ENCODE measurements around the gene ERP27.

The ERP27 gene
- 0.42 to 3.1 (median 1.8) reads per million in 17 experiments for total RNA-seq

DNA sequence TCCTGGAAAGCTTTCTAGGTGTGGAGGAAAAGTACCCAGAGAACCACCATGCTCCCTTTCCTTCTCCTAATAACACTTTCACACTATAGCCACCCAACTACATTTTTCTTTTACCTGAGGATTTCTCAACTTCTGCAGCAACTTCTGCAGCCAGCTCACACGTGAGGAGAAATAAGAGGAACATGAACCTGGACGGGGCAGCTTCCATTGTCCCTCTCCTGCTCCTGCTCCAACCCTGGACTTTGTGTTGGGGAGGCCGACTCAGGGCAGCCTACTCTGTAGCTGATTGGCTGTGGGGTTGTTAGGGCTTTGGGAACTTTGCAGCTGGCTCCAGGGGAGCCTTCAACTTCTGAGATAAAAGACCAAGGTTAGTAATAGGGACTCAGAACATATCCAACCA is at the start of gene ERP27:
Gene ERP27 (minus strand): TSS at position 237 of the 400 bp plus-strand sequence. CDS start 29 bp downstream, at position 208.
- no peak for DNase-seq

DNA sequence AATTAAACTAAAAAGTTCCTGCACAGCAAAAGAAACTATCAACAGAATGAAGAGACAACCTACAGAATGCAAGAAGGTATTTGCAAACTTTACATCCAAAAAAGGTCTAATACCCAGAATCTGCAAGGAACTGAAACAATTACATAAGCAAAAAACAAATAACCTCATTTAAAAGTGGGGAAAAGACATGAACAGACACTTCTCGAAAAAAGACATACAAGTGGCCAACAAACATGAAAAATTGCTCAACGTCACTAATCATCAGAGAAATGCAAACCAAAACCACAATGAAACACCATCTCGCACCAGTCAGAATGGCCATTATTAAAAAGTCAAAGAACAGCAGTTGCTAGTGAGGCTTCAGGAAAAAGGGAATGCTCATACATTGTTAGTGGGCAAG is 49.7 kb upstream of the ERP27 start:
- DNase-seq, result peak; percentile 30 to 73 (median 55)

DNA sequence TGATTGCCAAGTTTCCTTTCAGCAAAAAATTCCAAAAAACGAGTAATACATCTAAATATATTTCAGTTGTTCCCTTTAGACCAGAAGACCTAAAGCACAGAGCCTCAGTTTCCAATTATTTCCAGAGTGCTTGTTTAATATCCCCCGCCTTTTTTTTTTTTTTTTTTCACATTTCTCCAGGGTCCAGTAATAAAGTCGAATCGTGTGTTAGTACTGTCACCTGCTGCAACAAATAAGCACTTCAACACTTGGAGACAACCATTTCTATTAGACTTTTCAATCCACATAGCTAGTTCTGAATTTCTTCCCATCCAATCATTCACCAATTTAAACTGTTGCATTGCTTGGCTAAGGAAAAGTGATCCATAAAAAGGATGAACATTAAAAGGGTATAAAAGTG is 48.1 kb upstream of the ERP27 start:
- DNase-seq, result no peak

DNA sequence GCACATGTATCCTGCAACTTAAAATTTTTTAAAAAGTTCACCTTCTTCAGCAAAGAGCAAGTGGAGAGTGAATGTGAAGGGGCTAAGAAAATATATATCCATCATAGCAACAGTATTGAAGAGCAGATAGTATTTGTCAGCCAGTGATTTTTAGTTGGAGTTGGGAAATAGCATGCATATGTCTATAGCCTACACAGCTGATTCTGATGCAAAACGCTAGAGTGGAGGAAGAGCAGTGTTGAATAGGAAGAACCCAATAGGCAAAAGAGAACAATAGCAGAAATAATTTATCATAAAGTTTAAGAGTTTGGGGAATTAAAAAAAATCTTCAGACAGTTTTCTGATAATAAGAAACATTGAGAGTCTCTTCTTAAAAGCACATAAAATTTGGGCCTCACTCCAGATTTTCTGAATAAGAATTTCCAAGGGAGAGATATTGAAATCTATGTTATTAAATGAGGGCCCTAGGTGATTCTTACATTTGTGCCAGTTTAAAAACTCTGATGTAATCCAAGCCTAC is 46.5 kb upstream of the ERP27 start:
- DNase-seq, result peak in 3 of 4 experiments; percentile 31 to 64 (median 57)

DNA sequence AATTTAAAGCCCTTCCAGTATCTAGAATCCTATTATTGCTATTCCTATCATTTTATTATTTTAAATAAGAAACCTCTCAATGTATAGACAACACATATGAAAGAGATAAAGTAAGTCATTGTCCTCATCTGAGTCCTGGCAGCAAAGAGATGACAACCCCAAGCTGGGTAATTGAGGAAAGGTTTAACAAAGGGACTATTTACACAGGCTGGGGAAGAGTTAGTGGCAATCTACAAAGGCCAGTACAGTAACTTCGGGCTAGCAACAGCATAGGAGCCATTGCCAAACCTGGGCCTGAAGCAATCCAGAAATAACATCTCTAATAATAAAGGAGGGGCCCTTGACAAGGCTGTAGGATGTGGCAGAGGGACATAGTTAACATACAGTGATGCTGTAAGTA is 45.7 kb upstream of the ERP27 start:
- DNase-seq, result no peak

DNA sequence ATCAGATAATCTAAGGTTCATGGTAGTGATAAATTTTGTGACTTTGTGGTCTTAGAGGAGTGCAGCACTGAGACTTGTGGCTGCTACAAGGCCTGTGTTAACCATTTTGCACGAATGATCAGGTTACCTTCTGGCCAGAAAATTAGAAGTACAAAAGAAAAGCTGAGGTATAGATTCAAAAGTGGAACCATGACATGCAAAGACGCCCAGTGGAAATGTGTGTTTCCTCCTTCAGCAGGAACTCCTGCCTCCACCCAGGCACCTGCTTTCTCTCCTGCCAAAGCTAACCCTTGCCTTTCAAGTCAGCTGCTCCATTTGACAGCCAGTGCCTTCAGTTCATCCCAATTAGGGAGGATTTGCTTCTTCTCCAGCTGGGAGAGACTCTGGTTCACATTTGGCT is 44.7 kb upstream of the ERP27 start:
- DNase-seq, result peak in 3 of 4 experiments; percentile 36 to 60 (median 52)

DNA sequence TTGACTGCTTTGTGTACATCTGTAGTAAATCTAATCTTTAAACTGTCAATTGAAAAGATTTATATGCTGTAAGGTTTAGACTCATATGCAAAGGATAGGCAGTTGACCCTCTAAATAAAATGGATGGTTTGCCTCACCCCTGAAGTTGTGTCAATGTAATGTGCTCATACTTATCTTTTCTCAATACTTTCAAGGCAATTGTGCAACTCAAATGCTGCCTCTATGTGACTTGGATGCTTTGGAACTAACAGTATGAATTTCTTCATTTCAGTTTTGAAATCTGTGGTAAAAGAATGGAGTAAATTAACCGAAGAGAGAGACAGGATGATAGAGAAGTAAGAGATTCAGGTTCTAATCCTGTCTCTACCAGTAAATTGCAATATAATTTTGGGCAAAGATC is 44.2 kb upstream of the ERP27 start:
- peak; percentile 57 to 88 (median 72) for DNase-seq

DNA sequence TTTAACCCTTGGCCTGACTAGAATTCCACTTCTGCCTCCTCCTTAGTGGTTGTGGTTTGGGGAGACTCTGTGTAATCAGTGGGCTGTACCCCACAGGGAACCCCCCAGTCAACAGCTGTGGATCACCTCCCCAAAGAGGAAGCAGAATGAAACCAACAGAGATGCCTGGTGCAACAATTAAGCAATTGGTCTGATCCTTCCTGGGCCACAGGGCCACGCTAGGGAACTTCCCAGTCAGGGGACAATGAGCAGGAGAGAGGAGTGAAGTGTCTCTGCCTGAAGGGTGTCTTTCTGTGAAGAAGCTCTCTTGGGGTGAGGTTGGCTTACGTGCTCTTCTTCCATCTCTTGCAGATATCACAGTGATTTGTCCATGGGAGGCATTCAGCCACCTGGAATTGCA is 42.7 kb upstream of the ERP27 start:
- DNase-seq, result peak; percentile 88 to 95 (median 92)

DNA sequence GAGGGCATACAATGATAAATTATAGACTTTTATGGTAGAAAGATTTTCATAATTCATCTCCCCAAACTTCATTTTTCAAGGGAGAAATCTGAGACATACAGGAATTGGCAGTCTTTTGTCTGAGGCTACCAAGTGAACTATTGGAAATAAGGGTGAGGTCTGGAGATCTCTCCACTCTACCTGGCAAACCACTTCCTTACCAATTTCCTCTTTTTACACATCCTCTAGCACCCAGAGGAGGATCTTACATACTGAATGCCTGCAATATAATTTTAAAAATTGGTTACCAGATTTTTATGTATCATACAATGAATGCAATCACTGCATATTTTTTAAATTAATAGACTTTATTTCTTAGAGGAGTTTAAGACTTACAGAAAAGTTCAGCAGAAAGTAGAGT is 41.1 kb upstream of the ERP27 start:
- DNase-seq, result no peak

DNA sequence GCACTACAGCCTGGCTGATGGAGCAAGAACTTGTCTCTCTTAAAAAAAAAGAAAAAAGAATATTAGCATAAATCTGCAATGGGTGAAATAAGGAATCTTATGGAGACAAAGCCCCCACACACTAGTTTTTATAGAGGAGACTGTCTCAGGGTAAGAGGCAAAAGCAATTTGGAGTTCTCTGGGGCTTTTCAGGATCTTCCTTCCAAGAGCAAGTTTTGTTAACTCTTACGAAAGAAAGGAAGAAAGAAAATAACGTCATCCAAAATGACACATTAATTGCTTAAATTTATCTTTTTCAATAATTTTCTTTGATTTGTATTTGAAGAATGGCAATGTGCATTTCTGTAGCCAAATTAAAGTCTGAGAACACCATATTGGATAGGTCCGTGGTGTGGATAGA is 38.3 kb upstream of the ERP27 start:
- peak in 1 of 4 experiments; percentile 58 for DNase-seq

DNA sequence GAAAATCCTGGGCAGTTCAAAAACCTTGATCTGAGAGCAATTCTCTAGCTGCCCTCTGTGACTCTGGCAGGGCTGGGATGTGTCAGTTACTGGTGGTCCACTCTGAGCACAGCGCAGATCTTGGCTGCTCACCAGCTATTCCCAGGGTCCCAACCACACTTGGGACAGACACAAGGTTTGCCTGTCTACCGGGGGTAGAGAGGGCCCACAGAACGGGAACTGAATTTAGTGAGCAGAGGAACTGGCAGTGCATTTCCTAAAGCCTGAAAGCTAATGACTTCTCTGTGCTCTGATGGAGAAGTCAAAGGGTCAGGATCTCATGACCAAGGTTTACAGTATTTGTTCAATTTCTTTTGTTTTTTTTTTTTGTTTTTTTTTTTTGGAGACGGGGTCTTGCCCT is 37.1 kb upstream of the ERP27 start:
- peak; percentile 65 to 83 (median 75) for DNase-seq

DNA sequence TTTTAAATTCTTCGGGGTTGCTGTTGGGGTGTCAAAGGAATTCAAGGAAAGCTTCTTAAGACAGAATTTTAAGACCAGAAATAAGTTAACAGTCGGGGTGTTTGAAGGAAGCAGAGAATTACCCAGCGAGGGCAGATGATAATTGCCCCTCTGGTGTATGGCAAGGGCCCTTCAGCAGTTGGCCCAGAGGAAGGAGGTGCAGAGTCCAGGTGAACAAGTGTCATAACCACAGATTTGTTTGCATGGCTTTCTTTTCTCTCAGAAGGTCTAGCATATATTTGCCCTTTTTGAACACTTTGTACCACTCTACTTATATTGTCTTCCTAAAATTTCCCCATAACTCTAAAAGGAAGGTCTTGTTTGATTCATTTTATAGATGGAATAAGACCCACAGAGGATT is 36.3 kb upstream of the ERP27 start:
- no peak for DNase-seq

DNA sequence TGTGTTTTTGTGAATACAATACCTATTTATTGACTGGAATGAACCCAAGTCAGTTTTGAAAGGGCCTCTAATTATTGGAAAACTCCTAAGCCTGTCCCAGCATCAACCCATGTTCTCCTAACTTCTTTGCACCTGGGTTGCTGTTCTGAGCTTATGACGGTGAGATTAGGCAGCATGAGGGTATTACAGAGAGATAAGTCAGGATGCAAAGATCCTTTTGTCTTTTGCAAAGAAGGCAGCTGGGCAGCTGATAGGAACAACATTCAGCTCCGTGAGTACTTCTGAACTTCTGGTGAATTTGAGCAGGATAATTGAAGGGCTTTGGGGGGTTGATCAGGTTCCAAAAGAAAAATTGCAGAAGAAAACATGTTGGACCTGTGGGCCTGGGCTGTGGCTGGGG is 34.5 kb upstream of the ERP27 start, which contains the start of gene PDE6H:
Gene PDE6H (plus strand): TSS at position 227 of the 400 bp plus-strand sequence. CDS start 4,971 bp downstream, outside the sequence.
- DNase-seq, result no peak

DNA sequence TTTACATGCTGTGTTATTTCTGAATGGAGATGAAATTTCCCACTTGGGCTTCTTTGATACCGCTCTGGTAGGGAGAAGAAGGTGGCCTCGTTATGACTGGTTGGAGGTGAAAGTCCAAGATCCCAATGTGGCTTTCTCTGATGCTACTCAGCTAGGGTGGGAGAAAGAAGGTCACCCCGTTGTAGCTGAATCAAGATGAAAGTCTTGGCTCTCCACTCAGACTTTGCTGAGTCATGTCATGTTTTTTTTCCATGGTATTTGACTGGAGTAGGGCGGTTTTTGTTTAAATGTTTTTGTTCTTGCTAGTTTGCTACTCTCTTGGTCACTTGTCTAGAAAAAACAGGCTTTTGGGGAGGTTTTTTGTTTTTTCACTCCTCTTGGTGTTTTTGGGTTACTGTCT is 32.1 kb upstream of the ERP27 start:
- DNase-seq, result no peak

DNA sequence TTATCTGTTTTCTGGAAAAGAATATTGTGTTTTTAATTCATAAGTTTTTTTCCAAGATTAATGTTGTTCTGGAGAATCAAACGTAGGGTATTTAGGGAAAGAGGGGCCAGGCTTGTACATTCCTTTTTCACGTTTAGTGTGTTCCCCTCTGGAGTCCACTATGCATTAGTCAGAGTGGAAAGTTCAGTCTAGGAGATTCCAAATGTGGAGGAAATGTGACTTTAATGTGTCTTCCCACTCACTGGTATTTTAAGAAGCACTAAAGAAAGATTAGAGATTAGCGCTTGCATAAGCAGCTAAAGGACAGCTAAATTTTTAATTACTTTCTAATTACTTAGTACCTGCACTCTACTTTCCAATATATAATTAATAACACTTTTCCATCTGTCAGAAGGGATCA is 30.1 kb upstream of the ERP27 start:
- peak in 1 of 4 experiments; percentile 44 for DNase-seq

DNA sequence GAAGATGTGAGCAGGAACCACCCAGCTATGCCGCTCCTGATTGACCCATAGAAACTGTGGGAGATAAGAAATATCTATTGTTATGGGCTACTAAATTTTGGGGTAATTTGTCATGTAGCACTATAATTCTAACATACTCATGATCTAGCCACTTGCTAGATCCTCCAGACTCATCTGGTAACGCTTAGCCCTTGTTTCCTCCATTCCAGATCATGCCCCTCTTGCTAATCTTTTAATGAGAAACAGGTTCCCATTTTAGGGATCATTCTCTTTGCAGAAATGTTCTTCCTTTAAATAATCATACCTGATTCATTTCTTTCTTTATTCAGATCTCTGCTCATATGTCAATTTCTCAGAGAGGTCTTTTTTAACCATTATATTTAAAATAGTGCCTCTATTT is 26.9 kb upstream of the ERP27 start:
- DNase-seq, result no peak

DNA sequence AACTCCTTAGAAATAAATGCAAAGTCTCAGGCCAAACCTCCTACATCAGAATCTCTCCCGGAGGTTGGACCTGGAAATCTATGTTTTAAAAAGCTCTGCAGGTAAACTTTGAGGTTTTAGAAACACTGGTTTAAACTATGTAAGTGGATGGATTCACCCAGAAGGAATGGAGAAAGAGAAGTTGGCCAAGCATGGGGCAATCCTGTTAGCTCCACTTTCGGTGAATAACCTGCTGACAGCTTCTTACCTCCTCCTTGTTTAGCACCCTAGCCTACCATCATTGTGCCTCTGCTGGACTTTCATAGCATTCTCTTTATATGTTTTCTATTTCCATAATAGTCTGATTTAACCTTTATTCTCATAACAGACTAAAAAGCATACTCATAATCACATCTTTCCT is 26.1 kb upstream of the ERP27 start:
- DNase-seq, result peak in 1 of 4 experiments; percentile 12

DNA sequence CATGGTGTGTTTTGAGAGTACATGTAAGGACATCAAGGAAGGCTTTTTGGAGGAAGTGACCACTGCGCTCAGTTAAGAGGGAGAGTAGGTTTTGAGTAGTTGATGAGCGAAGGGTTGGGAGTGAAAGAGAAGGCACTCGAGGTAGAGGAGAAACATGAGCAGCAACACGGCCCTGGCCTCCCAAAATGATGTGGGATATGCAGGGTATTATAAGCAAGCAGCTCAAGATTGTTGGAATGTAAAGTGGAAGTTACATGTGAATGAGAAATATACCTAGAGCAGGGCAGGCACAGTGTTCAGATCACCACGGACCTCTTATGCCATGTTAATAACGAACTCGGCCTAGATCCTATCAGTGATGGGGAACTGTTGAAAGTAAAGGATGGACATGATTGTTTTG is 25.2 kb upstream of the ERP27 start:
- peak in 1 of 4 experiments; percentile 3 for DNase-seq

DNA sequence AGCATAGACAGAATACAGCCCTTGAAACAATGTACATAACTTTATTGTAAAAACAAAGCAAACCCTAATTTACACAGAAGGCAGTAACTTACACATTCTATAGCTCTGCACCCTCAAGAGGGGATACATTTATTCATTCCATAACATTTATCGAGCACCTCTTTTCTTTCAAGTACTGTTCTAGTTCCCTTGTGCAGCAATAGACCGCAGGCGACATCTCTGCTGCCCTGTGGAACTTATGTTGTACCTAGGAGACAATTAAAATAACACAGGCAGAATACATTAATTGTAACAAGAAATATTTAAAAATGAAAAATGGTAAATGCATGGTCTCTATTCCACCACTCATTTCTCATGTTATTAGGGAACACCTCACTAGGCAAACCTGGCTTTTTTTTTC is 24.5 kb upstream of the ERP27 start:
- peak in 1 of 4 experiments; percentile 12 for DNase-seq

DNA sequence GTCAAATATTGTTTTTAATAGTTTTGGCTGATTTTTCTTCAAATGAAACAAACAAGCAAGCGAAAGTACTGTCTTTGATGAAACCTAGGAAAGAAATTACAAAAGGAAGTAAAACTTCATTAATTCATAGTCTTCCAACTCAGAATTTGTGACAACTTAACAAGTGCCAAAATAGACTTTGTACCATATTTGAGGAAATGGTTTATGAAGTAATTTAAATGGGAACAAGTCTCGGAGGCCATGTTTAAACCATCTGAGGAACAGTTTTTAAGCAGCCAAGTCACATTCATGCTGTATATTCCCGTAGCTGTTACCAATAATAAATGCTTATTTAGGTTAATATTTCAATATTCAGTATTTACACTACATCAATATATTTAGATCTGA is 23.8 kb upstream of the ERP27 start:
- peak in 2 of 4 experiments; percentile 54 to 67 for DNase-seq

DNA sequence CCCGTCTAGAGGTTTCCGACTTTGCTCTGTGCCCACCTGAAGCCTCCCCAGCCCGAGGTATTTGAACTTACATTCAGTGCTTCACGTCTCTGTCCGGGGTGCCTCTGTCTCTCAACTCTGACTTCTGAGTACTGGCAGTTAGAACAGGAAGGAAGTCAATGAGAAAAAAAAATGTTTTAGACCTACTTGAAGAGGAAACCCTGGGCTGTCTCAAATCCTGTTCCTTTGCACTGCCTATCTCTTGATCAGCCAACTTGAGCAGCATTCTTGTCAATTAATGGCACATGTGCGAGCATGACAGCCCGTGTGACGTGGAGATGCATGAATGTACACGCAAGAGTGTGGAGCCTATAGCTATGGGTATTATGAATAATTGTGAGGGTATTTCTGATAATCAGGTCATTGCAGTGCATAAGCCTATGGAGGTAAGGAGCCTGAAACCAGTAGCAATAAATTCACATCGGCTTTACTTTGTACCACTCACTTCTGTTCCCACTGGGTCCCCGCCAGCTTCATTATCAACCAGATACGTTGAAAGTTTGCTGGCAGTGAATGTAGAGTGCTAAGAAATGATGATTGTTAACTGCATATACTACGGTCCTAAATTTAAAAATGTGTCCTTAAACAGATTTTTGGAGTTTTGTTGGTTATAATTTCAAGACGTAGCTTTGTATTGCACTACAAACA is 23.3 kb upstream of the ERP27 start, which contains the start of gene ARHGDIB:
Gene ARHGDIB (minus strand): TSS at position 136 of the 687 bp plus-strand sequence. CDS start 10,889 bp downstream, outside the sequence.
- peak; percentile 68 to 86 (median 80) for DNase-seq

DNA sequence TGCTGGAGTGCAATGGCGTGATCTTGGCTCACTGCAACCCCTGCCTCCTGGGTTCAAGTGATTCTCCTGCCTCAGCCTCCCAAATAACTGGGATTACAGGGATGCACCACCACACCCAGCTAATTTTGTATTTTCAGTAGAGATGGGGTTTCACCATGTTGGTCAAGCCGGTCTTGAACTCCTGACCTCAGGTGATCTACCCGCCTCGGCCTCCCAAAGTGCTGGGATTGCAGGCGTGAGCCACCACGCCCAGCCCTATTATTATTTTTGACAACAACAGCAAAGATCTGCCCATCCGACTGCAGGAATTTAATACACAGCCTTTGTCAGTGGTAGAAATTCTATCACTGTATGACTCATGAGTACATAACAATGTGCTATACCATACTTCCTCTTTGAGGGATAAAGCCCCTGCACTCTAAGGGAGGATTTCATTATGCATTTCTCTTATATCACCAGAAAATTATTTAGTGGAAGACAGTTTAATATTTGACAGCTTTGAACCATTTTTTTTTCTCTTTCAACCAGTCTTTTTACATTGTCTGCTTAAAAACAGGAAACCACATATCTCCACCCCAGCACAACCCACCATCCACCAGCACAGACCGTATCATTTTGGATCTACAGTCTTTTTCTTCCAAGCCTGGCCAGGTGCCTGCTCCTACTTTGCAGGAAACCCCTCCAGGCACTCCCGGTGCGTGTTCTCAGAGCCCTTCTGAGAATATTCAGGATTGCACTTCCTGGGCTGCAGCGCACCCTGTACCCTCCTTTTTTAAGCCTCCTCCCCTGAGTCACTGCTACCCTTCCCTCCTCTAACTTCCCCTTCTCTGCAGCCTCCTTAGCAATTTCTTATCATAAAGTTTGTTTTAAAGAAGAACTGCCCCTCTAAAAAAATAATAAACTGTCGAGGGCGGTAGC is 22.5 kb upstream of the ERP27 start:
- DNase-seq, result peak; percentile 59 to 80 (median 77)

DNA sequence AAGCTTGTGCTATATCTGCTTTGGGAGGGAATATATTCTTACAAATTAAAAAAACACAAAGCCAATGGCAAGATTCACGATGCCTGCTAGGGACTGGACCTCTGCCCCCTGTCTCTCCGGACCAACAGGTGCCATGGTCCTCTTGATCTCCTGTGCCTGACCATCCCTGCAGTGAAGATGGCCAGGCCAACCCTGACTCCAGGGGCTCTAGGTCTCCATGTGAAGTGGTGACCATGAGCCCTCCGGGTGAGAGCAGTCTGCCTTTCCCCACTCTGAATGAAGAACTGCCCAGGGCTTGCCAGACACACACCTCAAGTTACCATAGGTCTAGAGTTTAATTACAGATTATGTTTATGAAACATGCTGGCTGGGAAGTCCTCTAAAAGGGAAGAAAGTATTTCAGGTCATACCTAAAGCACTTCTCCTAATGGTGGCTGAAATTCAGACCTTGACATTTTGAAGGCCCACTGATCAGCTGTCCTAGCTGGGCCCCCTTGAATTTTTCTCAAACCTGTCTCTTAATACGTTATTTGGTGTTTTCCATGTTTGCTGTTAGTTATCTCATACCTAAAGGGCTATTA is 21.7 kb upstream of the ERP27 start:
- DNase-seq, result no peak

Measured in suppressor macrophage (primary cell).